Peyer's patch (tissue), 4 donors: ENCODE results near the gene ZC3H8. TPM values are rescaled to one million over a fixed set of nuclear protein-coding genes. Genes with fewer than 3 reads are reported as not detected.

Source experiments
- DNase-seq, 3 donors: peaks; one replicate each; pipeline ENCODE4 v3.0.0-alpha.2; 2017 to 2019
- H3K27ac ChIP-seq, 4 donors: fragments of 200-600 bp; sonication (generic); one replicate each; pipeline ENCODE4 v1.5.1; 2016 to 2019
- H3K27me3 ChIP-seq, 2 donors: fragments of 200-600 bp; sonication (generic); one replicate each; pipeline ENCODE4 v1.5.1; 2019
- H3K36me3 ChIP-seq, 3 donors: fragments of 200-600 bp; sonication (generic); one replicate each; pipeline ENCODE4 v1.5.1; 2016 to 2019
- H3K4me1 ChIP-seq, 4 donors: fragments of 200-600 bp; sonication (generic); one replicate each; pipeline ENCODE4 v1.5.1; 2016 to 2019
- H3K4me3 ChIP-seq, 4 donors: fragments of 200-600 bp; sonication (generic); 1 replicate in 3 of 4; 2 replicates in 1 of 4; pipeline ENCODE4 v1.5.1; 2016 to 2019; ENCODE audit warnings: mild to moderate bottlenecking in 1 of 4
- H3K9me3 ChIP-seq, 4 donors: fragments of 200-600 bp; sonication (generic); one replicate each; pipeline ENCODE4 v1.5.1; 2016 to 2019; ENCODE audit warnings: mild to moderate bottlenecking in 1 of 4
- POLR2A ChIP-seq, 2 donors: fragments of 450-650 bp; IDR thresholded peaks; one replicate each; pipeline ENCODE4 v1.5.1; 2017; ENCODE audit warnings: antibody characterized with exemption in 2 of 2, mild to moderate bottlenecking in 2 of 2, moderate library complexity in 2 of 2
- total RNA-seq, 4 donors: library from RNA; depleted of rRNA; stranded (reverse); fragments of >200 nt; gene quantifications; one replicate each; pipeline ENCODE4 v1.1.0, GENCODE V29; 2016
- TF ChIP-seq, protein P1 (sequence below), 6 experiments: fragments of 450-650 bp in 4 of 6; fragments of 200-600 bp in 2 of 6; sonication (generic) in 1 of 6; IDR thresholded peaks; one replicate each; pipeline ENCODE4 v1.5.1; 2017 to 2019; ENCODE audit warnings: antibody characterized with exemption in 6 of 6, mild to moderate bottlenecking in 3 of 6, moderate library complexity in 1 of 6

ZC3H8 gene
- 10 to 100 TPM; 21.9 to 92.4 (median 31.2) TPM for total RNA-seq

DNA sequence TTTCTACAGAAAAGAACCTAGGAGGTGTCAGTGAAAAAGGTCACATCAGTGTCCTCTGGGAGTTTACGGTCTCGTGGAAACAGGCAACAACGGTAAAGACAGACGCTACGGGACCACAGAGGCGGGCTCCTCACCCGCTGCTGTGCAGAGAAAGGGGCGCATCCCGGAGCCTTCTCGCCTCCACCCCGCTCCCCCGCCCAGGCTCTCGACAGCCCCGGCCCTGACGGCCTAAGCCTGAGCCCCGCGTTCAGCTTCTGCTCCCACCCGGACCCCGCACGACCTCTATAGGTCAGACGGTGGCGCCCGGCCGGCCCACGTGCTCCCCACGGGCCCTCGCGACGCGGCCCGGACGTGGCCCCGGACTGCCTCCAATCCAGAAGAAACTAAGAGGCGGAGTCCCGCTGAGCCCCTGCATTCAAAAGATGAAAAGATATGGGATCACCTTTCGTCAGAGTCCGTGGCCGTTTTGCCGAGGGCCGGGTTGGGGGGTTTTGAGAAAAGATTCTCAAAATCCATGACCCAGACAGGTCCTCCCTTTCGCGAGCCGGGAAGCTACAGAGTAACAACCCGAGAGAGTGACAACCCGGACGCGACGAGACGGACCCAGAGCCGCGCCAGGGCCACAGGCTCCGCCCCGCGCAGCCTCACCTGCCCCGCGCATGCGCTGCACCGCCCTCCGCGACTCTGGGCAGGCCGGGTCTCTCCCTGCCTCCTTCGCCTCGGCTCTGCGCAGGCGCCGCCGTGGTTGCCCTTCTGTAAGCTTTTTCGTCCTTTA is at the start of gene ZC3H8:
Gene ZC3H8, minus strand, starts transcription at position 577 of the 775 bp plus-strand sequence. Its CDS starts 61 bp downstream, at position 516.
- Histone ChIP-seq H3K4me3 (peak within 1 kb of the TSS; percentile 61 to 72 (median 64)), H3K4me1 (peaks cover 0 to 5% (median under 1%) of the 10 kb centered on the region in 4 donors), H3K9me3 (no peaks in the 10 kb centered on the region), H3K27me3 (no peaks in the 10 kb centered on the region), H3K36me3 (no peaks in the 10 kb centered on the region), H3K27ac (peak within 1 kb of the TSS; percentile 80 to 88 (median 81))
- DNase-seq, result peak; percentile 91 to 98 (median 97)
- TF ChIP-seq, protein P1, sequence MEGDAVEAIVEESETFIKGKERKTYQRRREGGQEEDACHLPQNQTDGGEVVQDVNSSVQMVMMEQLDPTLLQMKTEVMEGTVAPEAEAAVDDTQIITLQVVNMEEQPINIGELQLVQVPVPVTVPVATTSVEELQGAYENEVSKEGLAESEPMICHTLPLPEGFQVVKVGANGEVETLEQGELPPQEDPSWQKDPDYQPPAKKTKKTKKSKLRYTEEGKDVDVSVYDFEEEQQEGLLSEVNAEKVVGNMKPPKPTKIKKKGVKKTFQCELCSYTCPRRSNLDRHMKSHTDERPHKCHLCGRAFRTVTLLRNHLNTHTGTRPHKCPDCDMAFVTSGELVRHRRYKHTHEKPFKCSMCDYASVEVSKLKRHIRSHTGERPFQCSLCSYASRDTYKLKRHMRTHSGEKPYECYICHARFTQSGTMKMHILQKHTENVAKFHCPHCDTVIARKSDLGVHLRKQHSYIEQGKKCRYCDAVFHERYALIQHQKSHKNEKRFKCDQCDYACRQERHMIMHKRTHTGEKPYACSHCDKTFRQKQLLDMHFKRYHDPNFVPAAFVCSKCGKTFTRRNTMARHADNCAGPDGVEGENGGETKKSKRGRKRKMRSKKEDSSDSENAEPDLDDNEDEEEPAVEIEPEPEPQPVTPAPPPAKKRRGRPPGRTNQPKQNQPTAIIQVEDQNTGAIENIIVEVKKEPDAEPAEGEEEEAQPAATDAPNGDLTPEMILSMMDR (IDR thresholded peaks at IDR 0.05), result no peak
- TF ChIP-seq POLR2A (IDR thresholded peaks at IDR 0.05), result peak; percentile 84 to 91

DNA sequence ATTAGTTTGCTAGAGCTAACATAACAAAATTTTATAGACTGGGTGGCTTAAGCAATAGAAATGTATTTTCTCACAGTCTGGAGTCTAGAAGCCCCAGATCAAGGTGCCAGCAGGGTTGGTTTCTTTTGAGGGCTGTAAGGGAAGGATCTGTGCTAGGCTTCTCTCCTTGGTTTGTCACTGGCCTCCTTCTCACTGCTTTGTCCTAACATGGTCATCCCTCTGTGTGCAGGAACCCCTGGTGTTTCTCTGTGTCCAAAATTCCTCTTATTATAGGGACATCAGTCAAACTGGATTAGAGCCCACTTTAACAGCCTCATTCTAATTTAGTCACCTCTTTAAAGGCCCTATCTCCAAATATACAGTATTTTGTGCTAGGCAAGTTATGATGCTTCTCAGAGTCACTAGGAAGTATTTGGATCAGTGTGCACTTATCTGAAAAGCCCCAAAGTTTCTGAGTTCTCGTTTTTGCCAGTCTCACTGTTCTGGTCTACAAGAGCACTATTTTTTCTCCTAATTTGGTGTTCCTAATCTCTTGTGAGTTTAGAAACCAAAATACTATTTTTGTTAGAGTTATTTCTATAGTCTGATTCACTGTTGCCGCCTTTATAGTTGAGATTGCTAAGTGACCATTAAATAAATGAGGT is 49.6 kb upstream of the ZC3H8 start:
- Histone ChIP-seq H3K9me3 (no peaks in the 10 kb centered on the region), H3K36me3 (peaks cover 0 to 9% (median 0%) of the 10 kb centered on the region in 3 donors), H3K4me3 (no peak overlapping the region), H3K4me1 (no peaks in the 10 kb centered on the region), H3K27me3 (no peaks in the 10 kb centered on the region), H3K27ac (no peak overlapping the region)
- DNase-seq, result no peak
- no peak for TF ChIP-seq POLR2A (IDR thresholded peaks at IDR 0.05)
- TF ChIP-seq, protein P1 (IDR thresholded peaks at IDR 0.05), result no peak

DNA sequence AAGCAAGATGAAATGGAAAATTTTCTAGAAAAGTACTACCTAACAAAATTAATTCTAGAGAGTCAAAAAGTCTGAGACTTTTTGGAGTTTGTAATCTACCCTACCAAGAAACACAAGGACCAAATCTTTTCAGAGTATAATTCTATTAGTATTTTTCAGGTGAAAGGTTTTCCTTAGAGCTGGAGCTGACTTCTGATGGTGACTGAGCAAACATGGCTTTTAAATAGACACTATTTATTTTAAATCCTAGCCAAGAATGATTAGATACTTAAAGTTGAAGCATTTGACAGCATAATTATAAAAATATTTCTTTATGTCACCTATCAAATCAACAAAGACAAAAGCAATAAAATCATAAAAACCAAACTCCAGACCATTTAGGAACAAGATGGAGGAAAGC is 47.1 kb upstream of the ZC3H8 start:
- TF ChIP-seq, protein P1 (IDR thresholded peaks at IDR 0.05), result no peak
- TF ChIP-seq POLR2A (IDR thresholded peaks at IDR 0.05), result no peak
- DNase-seq, result no peak
- Histone ChIP-seq H3K4me3 (no peak overlapping the region), H3K36me3 (peaks cover 0 to 4% (median 0%) of the 10 kb centered on the region in 3 donors), H3K27me3 (no peaks in the 10 kb centered on the region), H3K27ac (no peak overlapping the region), H3K4me1 (no peaks in the 10 kb centered on the region), H3K9me3 (no peaks in the 10 kb centered on the region)

DNA sequence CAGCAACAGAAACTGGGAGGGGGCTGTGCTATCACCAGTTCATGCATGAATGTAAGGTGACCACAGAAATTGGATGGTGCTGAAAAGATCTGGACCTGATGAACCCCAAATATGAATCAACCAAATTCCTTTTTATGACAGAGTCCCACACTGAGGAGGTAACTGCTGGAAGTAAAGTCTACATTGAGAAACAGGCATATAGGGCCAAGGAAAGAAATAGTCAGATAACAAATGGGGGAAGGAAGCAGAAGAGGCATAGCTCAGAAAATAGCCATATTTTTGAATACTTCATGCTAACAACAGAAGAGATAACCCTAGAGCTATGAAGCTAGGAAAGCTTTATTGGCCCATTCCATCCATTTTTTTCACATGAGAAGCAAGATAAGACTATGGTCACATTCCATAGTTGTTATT is 46.3 kb upstream of the ZC3H8 start:
- no peaks in the 10 kb centered on the region for H3K4me1 ChIP-seq
- no peaks in the 10 kb centered on the region for H3K27me3 ChIP-seq
- no peaks in the 10 kb centered on the region for H3K36me3 ChIP-seq
- no peak for DNase-seq
- TF ChIP-seq POLR2A (IDR thresholded peaks at IDR 0.05), result no peak
- TF ChIP-seq, protein P1 (IDR thresholded peaks at IDR 0.05), result no peak
- H3K4me3 ChIP-seq, result no peak overlapping the region
- no peaks in the 10 kb centered on the region for H3K9me3 ChIP-seq
- H3K27ac ChIP-seq, result no peak overlapping the region

DNA sequence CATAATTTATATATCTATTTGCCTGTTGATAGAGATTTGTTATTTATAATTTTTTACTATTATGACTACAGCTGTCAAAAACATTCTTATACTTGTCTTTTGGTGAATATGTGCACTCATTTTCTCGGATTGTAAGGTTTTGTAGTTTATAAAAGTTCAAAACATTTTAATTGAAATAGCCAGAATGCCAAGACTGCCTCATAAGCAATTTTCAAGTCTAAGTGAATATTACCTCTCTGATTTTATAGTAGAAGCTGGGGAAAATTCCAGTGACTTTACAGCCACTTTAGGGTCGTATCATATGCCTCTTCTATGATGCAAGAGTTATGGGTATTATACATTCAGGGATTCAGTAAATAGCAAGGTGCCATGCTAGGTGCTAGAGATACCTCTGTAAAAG is 41.6 kb upstream of the ZC3H8 start:
- TF ChIP-seq, protein P1 (IDR thresholded peaks at IDR 0.05), result no peak
- TF ChIP-seq POLR2A (IDR thresholded peaks at IDR 0.05), result no peak
- Histone ChIP-seq H3K36me3 (no peaks in the 10 kb centered on the region), H3K4me1 (no peaks in the 10 kb centered on the region), H3K27ac (no peak overlapping the region), H3K27me3 (no peaks in the 10 kb centered on the region), H3K4me3 (no peak overlapping the region), H3K9me3 (no peaks in the 10 kb centered on the region)
- no peak for DNase-seq
